Middle frontal gyrus (tissue), 1 donor: ENCODE data around the gene FAM3A.

ENCODE experiments used
- DNase-seq: peaks from one replicate; pipeline ENCODE4 v3.0.0-alpha.2; 2015; ENCODE audit warnings: low spot score; ENCODE audit errors: extremely low spot score

Gene FAM3A

DNA sequence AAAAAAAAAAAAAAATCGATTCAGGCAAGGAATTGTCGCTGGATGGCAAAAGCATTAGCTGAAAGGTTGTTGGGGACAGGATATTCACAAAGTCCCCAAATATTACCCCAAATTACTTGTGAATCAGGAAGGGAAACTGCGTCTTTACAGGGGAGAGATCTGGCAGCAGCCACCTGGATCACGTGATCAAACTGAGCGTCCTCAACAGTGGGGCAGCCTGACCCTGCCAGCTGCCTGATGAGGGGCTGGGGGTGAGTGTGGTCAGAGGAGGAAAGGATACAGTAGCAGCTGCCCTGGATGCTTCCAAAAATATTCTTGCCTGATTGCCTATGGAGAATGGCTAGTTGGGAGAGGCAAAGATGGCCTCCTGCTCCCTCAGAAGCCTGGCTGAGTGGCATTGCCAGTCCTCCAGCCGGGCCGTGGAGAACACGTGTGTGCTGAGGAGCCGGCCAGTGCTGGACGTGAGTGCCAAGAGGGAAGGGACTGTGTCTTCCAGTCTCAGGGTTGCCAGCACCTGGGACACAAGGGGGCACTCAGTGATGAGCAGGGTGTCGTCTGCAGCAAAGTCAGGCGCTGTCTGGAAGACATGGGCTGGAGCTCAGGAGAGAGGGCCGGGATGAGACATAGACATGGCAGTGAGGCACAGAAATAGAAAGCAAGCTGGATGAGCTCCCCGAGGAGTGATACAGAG, 34.0 kb downstream of the FAM3A start:
- no peak for DNase-seq

DNA sequence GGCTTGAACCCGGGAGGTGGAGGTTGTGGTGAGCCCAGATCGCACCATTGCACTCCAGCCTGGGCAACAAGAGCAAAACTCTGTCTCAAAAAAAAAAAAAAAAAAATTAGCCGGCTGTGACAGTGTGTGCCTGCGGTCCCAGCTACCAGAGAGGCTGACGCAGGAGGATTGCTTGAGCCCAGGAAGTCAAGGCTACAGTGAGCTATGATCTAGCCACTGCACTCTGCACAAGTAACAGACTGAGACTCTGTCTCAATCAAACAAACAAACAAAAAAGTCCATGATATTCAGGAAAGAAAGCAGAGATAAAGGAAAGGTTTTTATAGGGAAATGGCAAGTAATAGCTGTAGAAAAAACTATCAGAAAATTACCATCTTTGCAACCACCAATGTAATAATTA, 34.8 kb downstream of the FAM3A start:
- DNase-seq, result no peak

DNA sequence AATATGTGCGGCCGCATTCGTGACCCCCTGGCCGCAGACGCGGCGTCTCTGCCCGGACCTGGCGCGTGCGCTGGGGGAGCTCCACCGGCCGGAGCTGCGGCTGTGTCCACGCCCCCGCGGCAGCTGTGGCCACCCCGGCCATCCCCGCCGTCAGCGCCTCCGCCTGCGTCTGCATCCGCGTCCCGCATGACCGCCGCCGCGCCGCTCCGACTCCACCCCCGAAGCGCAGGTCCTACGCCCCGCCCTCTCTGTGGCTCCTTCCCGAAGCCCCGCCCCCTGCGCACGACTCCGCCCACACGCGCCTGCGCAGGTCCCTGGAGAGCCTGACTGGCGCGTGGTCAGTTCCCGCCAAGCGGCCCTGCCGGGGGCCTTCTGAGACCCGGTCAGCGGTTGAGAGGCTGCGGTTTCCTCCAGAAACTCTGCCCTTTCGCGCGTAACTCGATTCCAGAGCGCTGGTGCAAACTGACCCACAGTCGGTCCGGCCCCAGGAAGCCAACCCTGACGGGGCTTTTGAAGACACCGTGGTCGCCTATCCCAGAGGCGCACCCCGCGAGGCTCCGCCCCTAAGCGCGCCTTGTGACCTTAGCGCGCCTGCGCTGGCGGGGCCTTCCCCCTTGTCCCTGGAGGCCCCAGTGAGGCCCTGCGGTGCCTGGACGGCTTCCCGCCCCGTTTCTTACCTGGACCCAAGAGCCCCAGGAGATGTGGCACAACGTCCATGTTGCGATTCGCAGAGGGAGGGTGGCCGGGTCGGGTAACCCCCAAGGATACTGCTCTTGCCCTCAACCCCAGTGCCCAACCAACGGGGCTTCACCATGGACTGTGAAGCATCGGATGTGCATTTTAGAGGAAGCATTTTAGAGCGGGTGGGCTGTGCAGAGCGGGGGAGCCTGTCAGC, 37.1 kb downstream of the FAM3A start, which contains the start of gene LAGE3:
LAGE3 (minus strand) TSS at position 554 of the 895 bp plus-strand sequence; CDS start at position 188, 366 bp downstream.
- DNase-seq, result peak; percentile 75

DNA sequence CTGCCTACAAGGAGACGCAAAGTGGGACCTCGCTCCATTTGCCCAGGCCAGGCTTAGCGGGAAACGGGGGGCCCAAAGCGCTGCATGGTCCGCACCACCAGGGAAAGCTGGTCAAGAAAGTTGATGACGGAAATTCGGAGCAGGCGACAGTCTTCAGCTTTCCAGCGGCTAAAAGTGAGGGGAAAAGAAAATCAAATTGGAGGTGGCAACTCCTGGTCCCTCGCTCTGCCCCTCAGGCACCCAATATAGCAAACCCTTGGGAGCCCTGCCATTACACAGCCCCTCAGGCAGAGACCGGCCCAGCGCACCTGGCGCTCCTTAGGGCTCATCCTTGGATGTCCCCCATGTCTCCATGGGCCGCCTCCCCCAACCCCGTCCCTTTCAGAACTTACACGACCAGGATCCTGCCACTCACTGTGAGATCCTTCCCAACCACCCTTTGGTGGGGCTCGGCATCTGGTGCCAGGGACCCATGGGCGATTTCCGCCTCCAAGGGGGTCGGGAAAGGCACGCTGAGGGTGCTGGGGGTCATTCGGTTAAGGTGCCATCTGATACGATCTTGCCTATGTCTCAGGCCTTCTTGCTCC, 38.0 kb downstream of the FAM3A start:
- DNase-seq, result no peak

DNA sequence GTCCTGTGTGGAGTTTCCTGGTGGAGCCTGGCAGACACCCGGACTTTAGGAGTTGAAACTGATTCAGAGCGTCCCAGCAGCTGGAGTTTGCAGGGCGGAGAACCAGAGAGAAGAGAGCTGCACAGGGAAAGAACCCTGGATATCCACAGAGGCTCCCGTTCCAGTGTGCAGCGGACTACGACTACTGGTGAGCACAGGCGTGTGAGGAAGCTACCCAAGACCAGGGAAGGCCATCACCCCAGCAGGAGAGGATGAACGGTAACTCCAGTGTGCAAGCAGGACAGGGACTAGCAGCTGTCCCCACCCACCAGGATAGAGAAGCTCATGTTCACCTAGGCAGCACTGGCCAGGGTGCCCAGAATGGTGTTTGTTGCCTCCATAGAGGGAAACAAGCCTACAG, 39.2 kb downstream of the FAM3A start:
- DNase-seq, result no peak

DNA sequence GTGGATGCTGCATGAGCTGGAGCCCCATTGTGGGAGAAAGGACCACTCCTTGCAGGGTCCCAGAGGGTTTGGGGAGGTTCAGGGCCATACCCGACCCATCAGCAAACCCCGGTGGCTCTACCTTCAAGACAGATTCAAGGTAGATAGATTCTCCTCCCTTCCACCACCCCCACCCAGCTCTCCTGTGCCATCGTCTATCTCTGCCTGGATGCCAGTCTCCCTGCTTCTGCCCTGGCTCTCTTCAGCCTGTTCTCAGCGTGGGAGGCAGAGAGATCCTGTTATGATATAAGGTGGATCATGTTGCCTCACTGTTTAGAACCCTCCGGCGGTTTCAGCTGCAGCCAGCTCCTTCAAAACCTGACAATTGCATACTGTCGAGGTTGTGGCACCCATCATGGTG, 42.3 kb downstream of the FAM3A start:
- DNase-seq, result no peak

DNA sequence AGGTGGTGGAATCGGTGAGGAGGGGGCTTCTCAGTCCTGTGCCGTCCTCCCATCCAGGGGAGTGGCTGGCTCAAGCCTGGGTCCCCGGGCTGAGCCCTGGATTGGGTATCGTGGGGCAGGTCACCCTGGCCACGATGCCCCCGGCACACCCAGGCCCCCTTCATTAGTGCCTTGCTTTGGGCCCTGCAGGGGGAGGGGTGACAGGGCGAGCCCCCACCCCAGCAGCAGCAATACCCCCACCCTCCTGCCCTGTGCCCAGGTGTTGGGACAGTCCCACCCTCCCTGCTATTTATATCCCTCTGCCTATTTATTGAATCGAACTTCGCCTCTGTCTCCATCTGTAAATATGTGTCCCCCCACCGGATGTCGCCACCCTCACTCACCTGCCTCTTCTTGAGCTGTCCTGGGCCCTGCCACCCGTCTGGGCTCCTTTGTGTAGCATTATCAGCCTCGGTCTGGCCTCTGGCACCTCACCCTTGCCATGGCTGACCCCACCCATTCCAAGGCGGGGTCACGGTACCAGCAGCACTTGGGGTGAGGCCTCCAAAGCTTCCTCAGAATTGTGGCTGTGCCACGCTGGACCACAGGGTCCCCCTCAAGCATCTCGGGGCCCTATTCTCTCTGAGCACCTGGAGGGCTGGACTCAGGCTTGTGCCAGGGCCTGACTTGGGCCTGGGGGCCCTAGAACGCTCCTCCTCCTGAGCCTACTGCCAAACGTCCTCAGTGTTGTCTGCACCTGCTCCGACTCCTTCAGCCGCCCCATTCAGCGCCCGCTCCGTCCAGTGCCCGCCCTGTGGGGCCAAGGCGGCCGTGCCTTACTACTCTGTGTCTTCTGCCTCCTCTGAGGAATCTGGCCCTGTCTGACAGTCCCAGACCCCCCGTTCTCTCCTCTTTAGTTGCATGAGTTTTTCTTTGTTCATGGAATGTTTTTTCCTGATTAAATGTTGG, 43.1 kb downstream of the FAM3A start:
- no peak for DNase-seq

DNA sequence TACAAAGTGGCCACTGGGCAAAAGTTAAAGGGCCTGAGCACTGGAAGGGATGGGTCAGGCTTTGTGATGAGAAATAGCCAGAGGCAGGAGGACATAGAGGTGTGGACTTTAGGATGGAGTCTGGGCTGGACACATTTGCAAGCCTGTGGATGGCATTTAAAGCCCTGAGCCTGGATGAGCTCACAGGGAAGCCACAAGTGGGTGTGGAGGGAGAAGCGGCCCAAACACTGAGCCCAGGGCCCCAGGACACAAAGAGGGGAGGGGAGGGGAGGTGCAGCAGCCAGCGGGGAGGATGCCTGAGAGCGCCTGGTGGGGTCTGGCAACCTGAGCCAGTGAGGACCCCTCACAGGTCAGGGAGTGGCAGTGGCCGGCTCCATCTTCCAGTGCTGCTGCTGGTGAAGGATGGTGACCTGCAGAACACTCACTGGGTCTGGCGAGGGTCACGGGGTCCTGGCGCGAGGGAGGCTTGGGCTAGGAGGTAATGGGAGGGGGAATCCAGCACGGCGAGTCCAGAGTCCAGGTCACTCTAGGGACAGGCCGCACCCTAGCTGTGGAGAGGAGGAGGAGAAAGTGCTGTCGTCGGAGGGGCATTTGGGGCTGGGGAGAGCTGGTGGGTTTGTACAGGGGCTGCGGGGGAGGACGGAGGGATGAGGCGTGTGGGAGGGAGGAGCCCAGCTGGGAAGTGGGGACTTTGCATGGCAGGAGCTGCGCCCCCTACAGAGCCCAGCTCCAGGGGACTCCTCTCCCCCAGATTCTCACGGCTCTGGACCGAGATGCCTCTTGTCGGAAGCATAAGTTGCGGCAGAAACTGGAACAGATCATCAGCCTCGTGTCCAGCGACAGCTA, 44.0 kb downstream of the FAM3A start:
- no peak for DNase-seq

DNA sequence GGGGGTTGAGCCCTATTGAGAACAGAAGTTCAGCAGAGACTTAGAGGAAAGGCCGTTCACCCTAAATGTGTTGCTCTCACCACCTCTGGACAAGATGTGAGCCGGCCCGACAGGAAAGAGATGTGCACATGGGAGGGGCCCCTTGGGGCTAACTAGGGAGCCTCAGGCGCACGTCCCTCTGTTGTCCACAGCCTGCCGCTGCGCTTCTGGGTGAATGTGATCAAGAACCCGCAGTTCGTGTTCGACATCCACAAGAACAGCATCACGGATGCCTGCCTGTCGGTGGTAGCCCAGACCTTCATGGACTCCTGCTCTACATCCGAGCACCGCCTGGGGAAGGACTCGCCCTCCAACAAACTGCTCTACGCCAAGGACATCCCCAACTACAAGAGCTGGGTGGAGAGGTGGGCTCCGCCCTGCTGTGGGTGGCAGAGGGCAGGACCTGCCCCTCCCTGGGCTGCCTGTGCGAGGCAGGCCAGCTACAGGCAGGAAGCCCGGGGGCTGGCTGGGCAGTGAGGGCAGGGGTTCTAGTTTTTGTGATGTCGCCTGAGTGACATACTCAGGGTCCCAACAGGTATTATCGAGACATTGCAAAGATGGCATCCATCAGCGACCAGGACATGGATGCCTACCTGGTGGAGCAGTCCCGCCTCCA, 45.0 kb downstream of the FAM3A start:
- DNase-seq, result no peak

DNA sequence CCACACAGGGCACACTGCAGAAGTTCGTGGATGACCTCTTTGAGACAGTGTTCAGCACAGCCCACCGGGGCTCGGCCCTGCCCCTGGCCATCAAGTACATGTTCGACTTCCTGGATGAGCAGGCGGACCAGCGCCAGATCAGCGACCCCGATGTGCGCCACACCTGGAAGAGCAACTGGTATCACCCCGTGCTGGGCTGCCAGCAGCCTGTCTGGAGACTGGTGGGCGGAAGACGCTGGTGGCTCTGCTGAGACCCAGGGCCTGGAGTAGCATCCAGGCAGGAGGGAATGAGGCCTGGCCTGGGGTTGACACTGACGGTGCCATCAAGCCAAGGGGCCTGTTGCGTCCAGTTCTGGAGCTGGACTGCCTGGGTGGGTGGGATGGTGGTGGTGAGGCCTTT, 45.6 kb downstream of the FAM3A start:
- DNase-seq, result no peak

DNA sequence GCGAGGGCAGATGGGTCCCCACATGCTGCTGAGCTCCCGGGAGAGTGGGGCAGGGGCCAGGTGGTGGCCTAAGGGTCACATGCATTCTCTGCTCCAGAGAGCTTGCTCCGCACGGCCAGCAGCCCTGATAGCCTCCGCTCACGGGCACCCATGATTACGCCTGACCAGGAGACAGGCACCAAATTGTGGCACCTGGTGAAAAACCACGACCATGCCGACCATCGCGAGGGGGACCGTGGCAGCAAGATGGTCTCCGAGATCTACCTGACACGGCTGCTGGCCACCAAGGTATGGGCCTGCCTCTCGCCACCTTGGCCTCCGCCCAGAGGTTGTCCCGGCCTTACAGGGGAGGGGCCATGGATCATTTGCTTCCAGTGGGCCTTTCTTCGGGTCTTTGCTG, 46.2 kb downstream of the FAM3A start:
- DNase-seq, result no peak

DNA sequence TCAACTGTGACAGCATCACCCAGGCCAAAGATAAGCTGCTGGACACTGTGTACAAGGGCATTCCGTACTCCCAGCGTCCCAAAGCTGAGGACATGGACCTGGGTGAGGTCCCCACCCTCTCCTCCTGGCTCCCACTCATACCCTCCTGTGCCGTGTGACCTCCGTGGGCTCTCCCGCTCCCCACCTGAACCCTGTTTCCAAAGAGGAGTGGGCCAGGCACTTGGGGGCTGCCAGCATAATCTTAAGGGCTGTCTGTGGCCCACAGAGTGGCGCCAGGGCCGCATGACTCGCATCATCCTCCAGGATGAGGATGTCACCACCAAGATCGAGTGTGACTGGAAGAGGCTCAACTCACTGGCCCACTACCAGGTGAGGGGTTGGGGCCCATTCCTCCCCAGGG, 46.9 kb downstream of the FAM3A start:
- no peak for DNase-seq

DNA sequence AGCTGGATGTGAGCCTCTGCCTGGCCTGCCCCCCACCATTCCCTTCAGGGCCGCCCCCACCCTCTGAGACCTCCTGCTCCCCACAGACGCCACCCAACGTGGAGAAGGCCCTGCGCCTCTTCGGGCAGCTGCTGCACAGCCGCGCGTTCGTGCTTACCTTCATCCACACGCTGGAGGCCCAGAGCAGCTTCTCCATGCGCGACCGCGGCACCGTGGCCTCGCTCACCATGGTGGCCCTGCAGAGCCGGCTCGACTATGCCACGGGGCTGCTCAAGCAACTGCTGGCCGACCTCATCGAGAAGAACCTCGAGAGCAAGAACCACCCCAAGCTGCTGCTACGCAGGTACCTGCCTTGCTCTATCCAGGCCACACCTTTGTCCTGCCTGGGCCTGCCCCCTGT, 47.8 kb downstream of the FAM3A start:
- no peak for DNase-seq

DNA sequence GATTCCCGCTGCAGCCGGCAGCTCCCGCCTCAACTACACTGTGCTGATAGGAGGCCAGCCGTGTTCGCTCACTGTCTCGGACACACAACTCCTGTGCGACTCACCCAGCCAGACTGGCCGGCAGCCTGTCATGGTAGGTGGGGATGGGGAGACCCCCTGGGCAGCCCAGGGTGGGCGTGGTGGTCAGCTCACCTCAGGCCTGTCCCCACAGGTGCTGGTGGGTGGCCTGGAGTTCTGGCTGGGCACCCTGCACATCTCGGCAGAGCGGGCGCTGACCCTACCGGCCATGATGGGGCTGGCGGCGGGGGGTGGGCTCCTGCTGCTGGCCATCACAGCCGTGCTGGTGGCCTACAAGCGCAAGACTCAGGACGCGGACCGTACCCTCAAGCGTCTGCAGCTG, 48.5 kb downstream of the FAM3A start:
- DNase-seq, result no peak

DNA sequence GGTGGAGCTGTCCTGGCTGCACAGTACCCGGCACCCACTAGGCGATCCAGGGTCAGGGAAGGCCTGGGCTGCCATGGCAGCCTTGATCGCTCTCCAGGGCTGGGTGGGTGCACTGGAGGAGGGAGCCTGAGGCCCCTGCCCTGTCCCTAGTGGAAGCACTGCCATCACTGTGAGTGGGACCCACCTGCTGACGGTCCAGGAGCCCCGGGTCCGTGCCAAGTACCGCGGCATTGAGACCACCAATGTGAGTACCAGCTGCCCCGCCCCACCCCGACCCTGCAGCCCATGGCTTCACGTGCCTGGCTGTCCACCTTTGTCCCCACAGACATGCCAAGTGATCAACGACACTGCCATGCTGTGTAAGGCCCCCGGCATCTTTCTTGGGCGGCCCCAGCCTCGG, 49.1 kb downstream of the FAM3A start:
- no peak for DNase-seq

DNA sequence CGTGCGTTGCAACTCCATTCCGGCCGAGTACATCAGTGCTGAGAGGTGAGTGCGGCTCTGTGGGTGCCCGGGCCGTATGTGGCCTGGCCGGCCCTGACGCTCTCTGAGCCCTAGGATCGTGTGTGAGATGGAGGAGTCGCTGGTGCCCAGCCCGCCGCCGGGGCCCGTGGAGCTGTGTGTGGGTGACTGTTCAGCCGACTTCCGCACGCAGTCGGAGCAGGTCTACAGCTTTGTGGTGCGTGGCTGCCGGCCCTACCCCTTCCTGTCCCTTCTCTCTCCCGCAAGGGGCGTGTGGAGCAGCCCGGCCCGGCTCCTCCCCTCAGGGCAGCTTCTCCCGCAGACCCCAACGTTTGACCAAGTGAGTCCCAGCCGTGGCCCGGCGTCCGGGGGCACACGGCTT, 50.0 kb downstream of the FAM3A start:
- DNase-seq, result no peak

DNA sequence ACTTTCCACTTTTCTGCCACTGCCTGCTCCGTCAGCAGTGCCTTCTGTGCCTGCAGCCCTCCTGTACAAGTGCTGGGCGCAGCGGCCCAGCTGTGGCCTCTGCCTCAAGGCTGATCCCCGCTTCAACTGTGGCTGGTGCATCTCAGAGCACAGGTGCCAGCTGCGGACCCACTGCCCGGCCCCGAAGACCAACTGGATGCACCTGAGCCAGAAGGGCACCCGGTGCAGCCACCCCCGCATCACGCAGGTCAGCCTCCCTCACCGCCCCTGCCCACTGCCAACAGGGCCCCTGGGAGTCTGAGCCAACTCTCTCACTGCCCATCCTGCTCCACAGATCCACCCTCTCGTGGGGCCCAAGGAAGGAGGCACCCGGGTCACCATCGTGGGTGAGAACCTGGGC, 50.4 kb downstream of the FAM3A start:
- DNase-seq, result no peak

DNA sequence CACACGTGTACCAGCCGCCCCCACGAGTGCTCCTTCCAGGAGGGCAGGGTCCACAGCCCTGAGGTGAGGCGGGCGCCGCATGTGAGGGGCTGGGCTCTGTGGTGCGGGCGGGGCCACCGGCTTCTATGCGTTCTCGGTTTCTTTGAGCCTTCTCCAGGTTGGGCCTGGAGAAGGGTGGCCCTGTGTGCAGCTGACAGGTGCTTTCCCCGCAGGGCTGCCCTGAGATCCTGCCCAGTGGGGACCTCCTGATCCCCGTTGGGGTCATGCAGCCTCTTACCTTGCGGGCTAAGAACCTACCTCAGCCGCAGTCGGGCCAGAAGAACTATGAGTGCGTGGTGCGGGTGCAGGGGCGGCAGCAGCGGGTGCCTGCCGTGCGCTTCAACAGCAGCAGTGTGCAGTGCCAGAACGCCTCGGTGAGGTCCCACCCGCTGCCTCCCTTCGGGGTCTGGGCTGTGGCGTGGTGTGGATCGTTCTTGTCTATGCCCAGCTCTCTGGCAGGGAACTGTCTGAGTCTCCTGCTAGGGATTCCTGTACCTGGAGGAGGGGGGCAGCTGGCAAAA, 51.1 kb downstream of the FAM3A start:
- DNase-seq, result no peak

DNA sequence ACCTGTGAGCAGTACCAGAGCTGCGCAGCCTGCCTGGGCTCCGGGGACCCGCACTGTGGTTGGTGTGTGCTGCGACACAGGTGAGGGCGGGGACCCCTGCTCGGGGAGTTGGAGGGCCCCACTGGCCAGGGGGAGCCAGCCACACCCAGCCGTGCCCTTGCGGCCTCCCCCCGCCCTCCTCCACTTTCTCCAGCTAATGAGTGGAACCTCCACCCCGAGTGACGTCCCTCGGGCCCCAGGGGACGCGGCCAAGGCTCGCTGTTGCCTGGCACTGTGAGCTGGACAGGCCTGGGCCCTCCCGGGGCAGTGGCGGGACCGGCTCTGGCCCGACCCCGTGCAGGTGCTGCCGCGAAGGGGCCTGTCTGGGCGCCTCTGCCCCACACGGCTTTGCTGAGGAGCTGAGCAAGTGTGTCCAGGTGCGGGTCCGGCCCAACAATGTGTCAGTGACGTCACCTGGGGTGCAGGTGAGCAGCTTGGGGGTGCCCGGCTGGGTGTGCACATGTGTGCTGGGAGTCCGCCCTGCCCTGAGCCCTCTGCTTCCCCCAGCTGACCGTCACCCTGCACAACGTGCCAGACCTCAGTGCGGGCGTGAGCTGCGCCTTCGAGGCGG, 52.3 kb downstream of the FAM3A start:
- DNase-seq, result no peak
